ENCODE results near the gene FHAD1.
A peak's percentile ranks its signal among the peaks of the same experiment; 100 is the strongest.

The FHAD1 gene

GRCh38 chr1:15329104-15329820, 82.2 kb downstream of the FHAD1 start:
- no peak for DNase-seq

- no peak for DNase-seq
Measured at GRCh38 chr1:15330028-15330427, 83.0 kb downstream of the FHAD1 start.

- no peak for DNase-seq
Measured at GRCh38 chr1:15331180-15331579, 84.2 kb downstream of the FHAD1 start.

GRCh38 chr1:15331734-15332133, 84.7 kb downstream of the FHAD1 start:
- no peak for DNase-seq

GRCh38 chr1:15332525-15332924, 85.5 kb downstream of the FHAD1 start:
- no peak for DNase-seq

- DNase-seq: no peak
Measured at GRCh38 chr1:15332952-15333715, 86.1 kb downstream of the FHAD1 start.

GRCh38 chr1:15334995-15335394, 88.0 kb downstream of the FHAD1 start:
- no peak for DNase-seq

GRCh38 chr1:15336866-15337265, 89.8 kb downstream of the FHAD1 start:
- no peak for DNase-seq

- no peak for DNase-seq
Measured at GRCh38 chr1:15337656-15338402, 90.8 kb downstream of the FHAD1 start.

- DNase-seq: no peak
Measured at GRCh38 chr1:15339570-15339969, 92.5 kb downstream of the FHAD1 start.

- DNase-seq: no peak
Measured at GRCh38 chr1:15341228-15341627, 94.2 kb downstream of the FHAD1 start.

GRCh38 chr1:15341634-15342407, 94.8 kb downstream of the FHAD1 start:
- DNase-seq: peak in 1 of 5 donors; percentile 76

GRCh38 chr1:15342408-15342967, 95.5 kb downstream of the FHAD1 start:
- no peak for DNase-seq

- DNase-seq: no peak
Measured at GRCh38 chr1:15343099-15343498, 96.1 kb downstream of the FHAD1 start.

GRCh38 chr1:15343729-15344128, 96.7 kb downstream of the FHAD1 start:
- DNase-seq: no peak

- DNase-seq: no peak
Measured at GRCh38 chr1:15344380-15344779, 97.4 kb downstream of the FHAD1 start.

GRCh38 chr1:15344800-15345704, 98.0 kb downstream of the FHAD1 start:
- DNase-seq: no peak

- peak; percentile 27 to 84 (median 42) for DNase-seq
Measured at GRCh38 chr1:15345705-15346345, 98.8 kb downstream of the FHAD1 start.

- no peak for DNase-seq
Measured at GRCh38 chr1:15346346-15347030, 99.5 kb downstream of the FHAD1 start.

- DNase-seq: no peak
Measured at GRCh38 chr1:15347182-15347581, 100.2 kb downstream of the FHAD1 start.
